OCI-LY1 (cell line): ENCODE data around the gene BBS2.
"Not testable (repeated sequence)": the region's sequence is repeated elsewhere in the genome, so short reads cannot be mapped to it uniquely, and the experiment has no call there.

ENCODE experiments used
- EZH2 ChIP-seq: fragments of 200-600 bp; sonication (generic), shearing (Covaris generic); IDR thresholded peaks from 2 replicates; pipeline ENCODE4 v1.8.0; 2017; ENCODE audit warnings: borderline replicate concordance, mixed run types, mild to moderate bottlenecking, antibody characterized with exemption, low read length, moderate library complexity, mixed read lengths
- TF ChIP-seq, protein P1 (sequence below): fragments of 200-600 bp; sonication (generic), shearing (Covaris generic); IDR thresholded peaks from 2 replicates; pipeline ENCODE4 v1.5.1; 2017; ENCODE audit warnings: mild to moderate bottlenecking, antibody characterized with exemption, low read length, moderate library complexity, mixed read lengths

DNA sequence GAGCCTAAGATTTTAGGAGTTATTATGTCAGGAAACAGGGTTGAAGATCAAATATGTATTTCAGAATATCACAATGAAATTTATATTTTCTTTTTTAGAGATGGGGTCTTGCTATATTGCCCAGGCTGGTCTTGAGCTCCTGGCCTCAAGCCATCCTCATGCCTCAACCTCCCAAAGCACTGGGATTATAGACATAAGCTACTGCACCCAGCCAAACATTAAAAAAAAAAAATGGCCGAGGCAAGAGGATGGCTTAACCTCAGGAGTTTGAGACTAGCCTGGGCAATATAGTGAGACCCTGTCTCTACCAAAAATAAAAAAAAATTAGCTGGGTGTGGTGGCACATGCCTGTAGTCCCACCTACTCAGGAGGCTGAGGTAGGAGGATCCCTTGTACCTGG lies 31.0 kb downstream of the BBS2 start:
- TF ChIP-seq, protein P1, sequence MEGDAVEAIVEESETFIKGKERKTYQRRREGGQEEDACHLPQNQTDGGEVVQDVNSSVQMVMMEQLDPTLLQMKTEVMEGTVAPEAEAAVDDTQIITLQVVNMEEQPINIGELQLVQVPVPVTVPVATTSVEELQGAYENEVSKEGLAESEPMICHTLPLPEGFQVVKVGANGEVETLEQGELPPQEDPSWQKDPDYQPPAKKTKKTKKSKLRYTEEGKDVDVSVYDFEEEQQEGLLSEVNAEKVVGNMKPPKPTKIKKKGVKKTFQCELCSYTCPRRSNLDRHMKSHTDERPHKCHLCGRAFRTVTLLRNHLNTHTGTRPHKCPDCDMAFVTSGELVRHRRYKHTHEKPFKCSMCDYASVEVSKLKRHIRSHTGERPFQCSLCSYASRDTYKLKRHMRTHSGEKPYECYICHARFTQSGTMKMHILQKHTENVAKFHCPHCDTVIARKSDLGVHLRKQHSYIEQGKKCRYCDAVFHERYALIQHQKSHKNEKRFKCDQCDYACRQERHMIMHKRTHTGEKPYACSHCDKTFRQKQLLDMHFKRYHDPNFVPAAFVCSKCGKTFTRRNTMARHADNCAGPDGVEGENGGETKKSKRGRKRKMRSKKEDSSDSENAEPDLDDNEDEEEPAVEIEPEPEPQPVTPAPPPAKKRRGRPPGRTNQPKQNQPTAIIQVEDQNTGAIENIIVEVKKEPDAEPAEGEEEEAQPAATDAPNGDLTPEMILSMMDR: not testable (repeated sequence)
- not testable (repeated sequence) for TF ChIP-seq EZH2
